Measurements from ENCODE around the gene POLE. TPM values are rescaled to one million over a fixed set of nuclear protein-coding genes. Genes with fewer than 3 reads are reported as not detected.

Gene POLE
- total RNA-seq, 2 experiments from 2014 or later: 115 to 121 TPM

GRCh38 chr12:132727091-132727794 is 40.1 kb upstream of the POLE start:
- peaks cover 73% of the 10 kb centered on the region for H3K36me3 Mint-ChIP-seq (ENCODE audit: low read depth)
- ChIA-PET CTCF (interaction anchor here (1.2 kb wide), 1 partner anchor 13 kb away, joined by 3 read pairs; no protein-coding TSS in a partner anchor), POLR2A (interaction anchor here (0.7 kb wide), 1 partner anchor 8 kb away, joined by 3 read pairs; no protein-coding TSS in a partner anchor)
- ATAC-seq (no peak), DNase-seq (no peak)
- no peaks in the 10 kb centered on the region for H3K9me3 Mint-ChIP-seq
- H3K27me3 Mint-ChIP-seq: no peaks in the 10 kb centered on the region
- intact Hi-C loops (cut with micrococcal nuclease): no loop called here
- H3K27ac Mint-ChIP-seq: no peak overlapping the region
- no peaks in the 10 kb centered on the region for H3K4me1 Mint-ChIP-seq (ENCODE audit: low read depth)
- no peak overlapping the region for H3K4me3 Mint-ChIP-seq
- TF ChIP-seq CTCF (IDR thresholded peaks at IDR 0.05): no peak

- ATAC-seq (no peak), DNase-seq (no peak)
- ChIA-PET POLR2A (interaction anchor here (0.6 kb wide), 1 partner anchor 8 kb away, joined by 3 read pairs; no protein-coding TSS in a partner anchor), CTCF (no interaction called here)
- intact Hi-C loops (cut with micrococcal nuclease): no loop called here
- Mint-ChIP-seq H3K27ac (no peak overlapping the region), H3K27me3 (no peaks in the 10 kb centered on the region), H3K9me3 (no peaks in the 10 kb centered on the region), H3K4me3 (no peak overlapping the region), H3K4me1 (ENCODE audit: low read depth) (no peaks in the 10 kb centered on the region), H3K36me3 (ENCODE audit: low read depth) (peaks cover 70% of the 10 kb centered on the region)
- no peak for TF ChIP-seq CTCF (IDR thresholded peaks at IDR 0.05)
These were observed 39.2 kb upstream of the POLE start for GRCh38 chr12:132726386-132726785.

GRCh38 chr12:132724506-132725241 is 37.5 kb upstream of the POLE start:
- no peaks in the 10 kb centered on the region for H3K4me1 Mint-ChIP-seq (ENCODE audit: low read depth)
- peaks cover 65% of the 10 kb centered on the region for H3K36me3 Mint-ChIP-seq (ENCODE audit: low read depth)
- H3K27ac Mint-ChIP-seq: no peak overlapping the region
- H3K4me3 Mint-ChIP-seq: no peak overlapping the region
- H3K9me3 Mint-ChIP-seq: no peaks in the 10 kb centered on the region
- DNase-seq: no peak
- CTCF ChIA-PET: no interaction called here
- intact Hi-C loops (cut with micrococcal nuclease): no loop called here
- ATAC-seq: no peak
- no peak for TF ChIP-seq CTCF (IDR thresholded peaks at IDR 0.05)
- POLR2A ChIA-PET: no interaction called here
- no peaks in the 10 kb centered on the region for H3K27me3 Mint-ChIP-seq

- ATAC-seq (no peak), DNase-seq (no peak)
- POLR2A ChIA-PET: interaction anchor here (1.6 kb wide), 1 partner anchor 12 kb away, joined by 4 read pairs; no protein-coding TSS in a partner anchor
- no peak overlapping the region for H3K4me3 Mint-ChIP-seq
- no peaks in the 10 kb centered on the region for H3K9me3 Mint-ChIP-seq
- no peak for TF ChIP-seq CTCF (IDR thresholded peaks at IDR 0.05)
- H3K36me3 Mint-ChIP-seq (ENCODE audit: low read depth): peaks cover 68% of the 10 kb centered on the region
- CTCF ChIA-PET: no interaction called here
- no peaks in the 10 kb centered on the region for H3K27me3 Mint-ChIP-seq
- H3K4me1 Mint-ChIP-seq (ENCODE audit: low read depth): no peaks in the 10 kb centered on the region
- intact Hi-C loops (cut with micrococcal nuclease): no loop called here
- H3K27ac Mint-ChIP-seq: peak overlapping the region; percentile 16
These were observed 36.6 kb upstream of the POLE start for GRCh38 chr12:132723764-132724140.

Measured in activated CD8-positive, alpha-beta T cell treated with anti-CD3 and anti-CD28 coated beads for 36 hours (primary cell).